SK-N-SH (cell line): ENCODE data around the gene CD101. TPM values are rescaled to one million over a fixed set of nuclear protein-coding genes. Genes with fewer than 3 reads are reported as not detected.
A peak's percentile ranks its signal among the peaks of the same experiment; 100 is the strongest.

Experiments
- CTCF ChIA-PET: fragments of 300-600, 350-600 bp; formaldehyde crosslinking; extraction: SDS; loops from one replicate; lab custom pipeline; 2021; lab: Yijun Ruan, JAX
- POLR2A ChIA-PET: fragments of 350-600 bp; sonication (Branson Sonifier 250); formaldehyde crosslinking; extraction: SDS; loops from one replicate; lab custom pipeline; 2020; ENCODE audit warnings: antibody characterized with exemption, inconsistent platforms; lab: Yijun Ruan, JAX
- DNase-seq: peaks from one replicate; pipeline ENCODE4 v3.0.0; 2012
- H2AFZ ChIP-seq: fragments of 200-600 bp; sonication (generic); 2 replicates; pipeline ENCODE4 v1.8.1; 2016; ENCODE audit warnings: antibody characterized with exemption, mild to moderate bottlenecking, low read depth
- H3F3A ChIP-seq: fragments of 200-600 bp; sonication (generic); replicated peaks from 2 replicates; pipeline ENCODE3; 2016; ENCODE audit warnings: antibody characterized with exemption, mild to moderate bottlenecking; ENCODE audit not compliant: insufficient read depth
- H3K27ac ChIP-seq, 2 experiments: fragments of 200-500 bp in 1 of 2; fragments of 200-600 bp in 1 of 2; sonication (Bioruptor generic) in 1 of 2; sonication (generic), shearing (Covaris generic) in 1 of 2; 2 replicates each; pipeline versions ENCODE4 v1.5.1 to v1.6.1; 2014 to 2016; ENCODE audit warnings: low read depth in 2 of 2, inconsistent platforms in 1 of 2, low read length in 1 of 2, mild to moderate bottlenecking in 1 of 2, mixed read lengths in 1 of 2
- H3K27me3 ChIP-seq: fragments of 200-600 bp; sonication (generic), shearing (Covaris generic); 2 replicates; pipeline ENCODE4 v1.6.1; 2016; ENCODE audit warnings: mixed run types; ENCODE audit not compliant: insufficient read depth
- H3K36me3 ChIP-seq, 2 experiments: fragments of 200-500 bp in 1 of 2; fragments of 200-600 bp in 1 of 2; sonication (Bioruptor generic) in 1 of 2; sonication (generic) in 1 of 2; replicated peaks in 1 of 2; 2 replicates each; pipeline versions ENCODE3 to v1.5.1; 2014 to 2016; ENCODE audit warnings: low read length in 1 of 2, mild to moderate bottlenecking in 1 of 2; ENCODE audit not compliant: insufficient read depth in 2 of 2, control insufficient read depth in 1 of 2
- H3K4me1 ChIP-seq, 2 experiments: fragments of 200-500 bp in 1 of 2; fragments of 200-600 bp in 1 of 2; sonication (Bioruptor generic) in 1 of 2; sonication (generic), shearing (Covaris generic) in 1 of 2; 2 replicates each; pipeline versions ENCODE4 v1.5.1 to v1.6.1; 2014 to 2016; ENCODE audit warnings: low read depth in 1 of 2, low read length in 1 of 2, mixed run types in 1 of 2; ENCODE audit not compliant: insufficient read depth in 2 of 2, control insufficient read depth in 1 of 2
- H3K4me2 ChIP-seq: fragments of 200-600 bp; sonication (generic), shearing (Covaris generic); 2 replicates; pipeline ENCODE4 v1.6.1; 2017; ENCODE audit warnings: mixed run types
- H3K4me3 ChIP-seq, 2 experiments: fragments of 200-500 bp in 1 of 2; fragments of 200-600 bp in 1 of 2; sonication (Bioruptor generic) in 1 of 2; sonication (generic), shearing (Covaris generic) in 1 of 2; 2 replicates each; pipeline versions ENCODE4 v1.5.1 to v1.8.1; 2014 to 2016; ENCODE audit warnings: low read depth in 2 of 2, inconsistent platforms in 1 of 2, low read length in 1 of 2, mild to moderate bottlenecking in 1 of 2, mixed read lengths in 1 of 2, moderate library complexity in 1 of 2
- H3K79me2 ChIP-seq: fragments of 200-600 bp; sonication (generic); 2 replicates; pipeline ENCODE4 v1.8.1; 2017; ENCODE audit warnings: mild to moderate bottlenecking; ENCODE audit not compliant: insufficient read depth
- H3K9ac ChIP-seq: fragments of 200-600 bp; sonication (generic); 2 replicates; pipeline ENCODE4 v1.6.1; 2017; ENCODE audit warnings: mixed run types
- H3K9me2 ChIP-seq: fragments of 200-600 bp; sonication (generic); 2 replicates; pipeline ENCODE4 v1.6.1; 2017; ENCODE audit warnings: mixed run types
- H3K9me3 ChIP-seq: fragments of 200-600 bp; sonication (generic); 2 replicates; pipeline ENCODE4 v1.6.1; 2017; ENCODE audit warnings: mixed run types, mild to moderate bottlenecking, moderate library complexity
- H4K20me1 ChIP-seq: fragments of 200-600 bp; sonication (generic); 2 replicates; pipeline ENCODE4 v1.6.1; 2017; ENCODE audit warnings: mild to moderate bottlenecking, mixed run types; ENCODE audit not compliant: insufficient read depth
- CHD2 ChIP-seq: fragments of 150-350 bp; IDR thresholded peaks from 2 replicates; pipeline ENCODE4 v1.6.1; 2018; ENCODE audit warnings: low read length; ENCODE audit not compliant: partially characterized antibody
- ELF1 ChIP-seq: IDR thresholded peaks from 2 replicates; pipeline ENCODE4 v1.4.0; 2012
- FOSL2 ChIP-seq: IDR thresholded peaks from 2 replicates; pipeline ENCODE4 v1.4.0; 2012; ENCODE audit warnings: low read depth, mild to moderate bottlenecking, moderate library complexity, borderline replicate concordance
- FOXM1 ChIP-seq: IDR thresholded peaks from 2 replicates; pipeline ENCODE4 v1.4.0; 2012; ENCODE audit warnings: low read depth, mild to moderate bottlenecking
- RCOR1 ChIP-seq: fragments of 150-350 bp; IDR thresholded peaks from 2 replicates; pipeline ENCODE4 v1.6.1; 2017; ENCODE audit warnings: antibody characterized with exemption, low read length
- RFX5 ChIP-seq: IDR thresholded peaks from 2 replicates; pipeline ENCODE4 v1.6.1; 2012; ENCODE audit warnings: mild to moderate bottlenecking, improper control_type of control experiment, low read length
- RXRA ChIP-seq: IDR thresholded peaks from 2 replicates; pipeline ENCODE4 v1.4.0; 2012; ENCODE audit warnings: low read depth, mild to moderate bottlenecking, borderline replicate concordance
- WGBS: methylation state at CpG from one replicate; pipeline ENCODE4 v1.1.6; 2017; ENCODE audit warnings: low lambda C conversion rate; 5-methylcytosine and 5-hydroxymethylcytosine counted together
- polyA plus RNA-seq, 3 experiments: library from polyadenylated mRNA; depleted of rRNA; stranded (reverse); fragments of >200 nt; gene quantifications; 2 replicates each; pipeline ENCODE4 v1.2.3, GENCODE V29; 2012
- TF ChIP-seq, protein P1 (sequence below): fragments of 200-600 bp; sonication (generic); IDR thresholded peaks from 2 replicates; pipeline ENCODE4 v1.6.1; 2017; ENCODE audit warnings: antibody characterized with exemption, mild to moderate bottlenecking, moderate library complexity
- TF ChIP-seq, protein P2 (sequence below): fragments of 150-350 bp; IDR thresholded peaks from 2 replicates; pipeline ENCODE4 v1.6.1; 2017; ENCODE audit warnings: antibody characterized with exemption, low read length, low read depth, borderline replicate concordance
- TF ChIP-seq, protein P3 (sequence below): fragments of 150-350 bp; IDR thresholded peaks from 2 replicates; pipeline ENCODE4 v1.6.1; 2016; ENCODE audit warnings: mild to moderate bottlenecking, low read depth, low read length
- TF ChIP-seq, protein P4 (sequence below): IDR thresholded peaks from 2 replicates; pipeline ENCODE4 v1.6.1; 2012; ENCODE audit warnings: mild to moderate bottlenecking, low read depth, low read length, moderate library complexity

CD101 gene
- polyA plus RNA-seq, 1 of the 3 experiments (the other 2 are of a cell fraction): 0.16 TPM

DNA sequence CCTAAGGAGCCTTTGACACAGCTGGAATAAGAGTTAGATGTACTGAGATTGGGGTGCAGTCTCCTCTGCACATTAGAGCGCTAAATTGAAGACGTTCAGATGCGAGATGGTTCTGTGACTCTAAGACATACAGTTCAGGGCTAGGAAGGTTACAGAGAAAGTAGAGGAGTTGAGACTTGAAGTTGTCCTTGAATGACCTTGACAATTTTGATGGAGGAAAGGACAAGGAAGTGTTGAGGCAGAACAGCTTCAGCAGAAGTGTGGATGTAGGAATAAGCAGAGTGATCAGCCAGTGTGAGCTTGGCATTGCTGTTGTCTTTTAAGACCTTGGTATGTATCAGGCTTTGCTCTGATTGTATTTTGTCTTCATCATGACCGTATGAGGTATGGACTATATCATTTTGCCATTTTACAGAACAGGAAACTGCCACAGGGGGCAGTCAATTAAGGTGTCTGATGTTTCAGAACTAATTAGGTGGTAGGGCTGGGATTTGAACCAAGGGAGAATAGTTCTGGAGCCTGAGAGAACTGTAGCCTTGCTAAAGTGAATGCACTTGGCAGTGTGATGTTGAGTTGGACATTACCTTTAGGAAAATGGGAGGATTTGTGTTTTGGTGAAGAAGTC is 67.8 kb downstream of the CD101 start (continued):
- TF ChIP-seq, protein P1, sequence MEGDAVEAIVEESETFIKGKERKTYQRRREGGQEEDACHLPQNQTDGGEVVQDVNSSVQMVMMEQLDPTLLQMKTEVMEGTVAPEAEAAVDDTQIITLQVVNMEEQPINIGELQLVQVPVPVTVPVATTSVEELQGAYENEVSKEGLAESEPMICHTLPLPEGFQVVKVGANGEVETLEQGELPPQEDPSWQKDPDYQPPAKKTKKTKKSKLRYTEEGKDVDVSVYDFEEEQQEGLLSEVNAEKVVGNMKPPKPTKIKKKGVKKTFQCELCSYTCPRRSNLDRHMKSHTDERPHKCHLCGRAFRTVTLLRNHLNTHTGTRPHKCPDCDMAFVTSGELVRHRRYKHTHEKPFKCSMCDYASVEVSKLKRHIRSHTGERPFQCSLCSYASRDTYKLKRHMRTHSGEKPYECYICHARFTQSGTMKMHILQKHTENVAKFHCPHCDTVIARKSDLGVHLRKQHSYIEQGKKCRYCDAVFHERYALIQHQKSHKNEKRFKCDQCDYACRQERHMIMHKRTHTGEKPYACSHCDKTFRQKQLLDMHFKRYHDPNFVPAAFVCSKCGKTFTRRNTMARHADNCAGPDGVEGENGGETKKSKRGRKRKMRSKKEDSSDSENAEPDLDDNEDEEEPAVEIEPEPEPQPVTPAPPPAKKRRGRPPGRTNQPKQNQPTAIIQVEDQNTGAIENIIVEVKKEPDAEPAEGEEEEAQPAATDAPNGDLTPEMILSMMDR: no peak
- TF ChIP-seq, protein P2, sequence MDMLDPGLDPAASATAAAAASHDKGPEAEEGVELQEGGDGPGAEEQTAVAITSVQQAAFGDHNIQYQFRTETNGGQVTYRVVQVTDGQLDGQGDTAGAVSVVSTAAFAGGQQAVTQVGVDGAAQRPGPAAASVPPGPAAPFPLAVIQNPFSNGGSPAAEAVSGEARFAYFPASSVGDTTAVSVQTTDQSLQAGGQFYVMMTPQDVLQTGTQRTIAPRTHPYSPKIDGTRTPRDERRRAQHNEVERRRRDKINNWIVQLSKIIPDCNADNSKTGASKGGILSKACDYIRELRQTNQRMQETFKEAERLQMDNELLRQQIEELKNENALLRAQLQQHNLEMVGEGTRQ: no peak

DNA sequence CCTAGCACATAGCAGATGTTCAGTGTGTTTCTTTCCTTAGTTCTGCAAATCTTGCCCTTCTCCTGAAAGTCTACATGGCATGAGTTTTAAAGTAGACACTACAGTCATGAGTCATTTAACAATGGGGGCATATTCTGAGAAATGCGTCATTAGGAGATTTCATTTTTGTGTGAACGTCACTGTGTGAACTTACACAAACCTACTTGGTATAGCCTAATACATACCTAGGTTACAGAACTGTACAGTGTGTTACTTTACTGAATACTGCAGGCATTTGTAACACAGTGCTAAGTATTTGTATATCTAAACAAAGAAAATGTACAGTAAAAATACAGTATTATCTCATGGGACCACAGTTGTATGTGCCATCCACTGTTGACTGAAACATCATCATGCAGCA is 68.6 kb downstream of the CD101 start:
- no peaks in the 10 kb centered on the region for H3K4me1 ChIP-seq
- CTCF ChIA-PET: interaction anchor here (8.4 to 8.8 kb wide), 2 partner anchors 59 to 215 kb away, joined by 78 to 128 read pairs; no protein-coding TSS in a partner anchor
- 74% methylated on average over 2 of the region's 2 CpGs for WGBS
- POLR2A ChIA-PET: no interaction called here
- peaks cover 11 to 26% of the 10 kb centered on the region in 2 experiments for H3K36me3 ChIP-seq
- no peak overlapping the region for H3K27ac ChIP-seq
- H3K9ac ChIP-seq: no peak overlapping the region
- no peak for DNase-seq
- H3F3A ChIP-seq: no peaks in the 10 kb centered on the region
- H3K79me2 ChIP-seq: no peaks in the 10 kb centered on the region
- H3K9me3 ChIP-seq: no peaks in the 10 kb centered on the region
- no peaks in the 10 kb centered on the region for H3K27me3 ChIP-seq
- no peak overlapping the region for H3K4me2 ChIP-seq
- H4K20me1 ChIP-seq: no peaks in the 10 kb centered on the region
- H3K4me3 ChIP-seq: no peak overlapping the region
- H3K9me2 ChIP-seq: no peaks in the 10 kb centered on the region
- TF ChIP-seq FOSL2: no peak
- no peak for TF ChIP-seq ELF1
- no peak for TF ChIP-seq RFX5
- H2AFZ ChIP-seq: no peak overlapping the region

DNA sequence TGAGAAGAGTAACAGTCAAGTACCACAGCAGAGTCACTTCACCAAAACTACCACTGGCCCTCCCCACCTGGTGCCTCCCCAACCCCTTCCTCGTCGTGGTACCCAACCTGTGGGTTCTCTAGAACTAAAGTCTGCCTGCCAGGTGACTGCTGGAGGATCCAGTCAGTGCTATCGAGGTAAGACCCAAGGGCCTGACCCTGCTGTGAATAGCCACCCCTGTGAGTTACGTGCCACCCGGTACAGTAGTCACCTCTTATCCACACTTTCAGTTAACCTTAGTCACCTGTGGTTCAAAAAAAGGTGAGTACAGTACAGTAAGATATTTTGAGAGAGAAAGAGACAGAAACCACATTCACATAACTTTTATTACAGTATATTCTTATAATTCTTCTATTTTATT is 75.1 kb downstream of the CD101 start:
- Histone ChIP-seq H3K4me1 (0 out of 4 replicates have a peak, but pooled peaks cover 0 to 6% of the 10 kb centered on the region in 2 experiments), H3K4me2 (no peak overlapping the region), H3K4me3 (no peak overlapping the region), H3K27me3 (no peaks in the 10 kb centered on the region), H3K79me2 (no peaks in the 10 kb centered on the region), H2AFZ (no peak overlapping the region), H3K36me3 (peaks cover 42 to 75% of the 10 kb centered on the region in 2 experiments), H3K9ac (no peak overlapping the region), H3K9me3 (no peaks in the 10 kb centered on the region), H4K20me1 (no peaks in the 10 kb centered on the region), H3K27ac (peak overlapping the region in 1 of 2 experiments; percentile 66; a peak in 2 of 4 replicates), H3F3A (peaks cover 11% of the 10 kb centered on the region), H3K9me2 (no peaks in the 10 kb centered on the region)
- CTCF ChIA-PET: interaction anchor here (1.2 to 1.4 kb wide), 2 partner anchors 9 to 17 kb away, joined by 3 to 5 read pairs; partner anchors contain the start of gene TTF2
- no peak for DNase-seq
- POLR2A ChIA-PET: no interaction called here
- TF ChIP-seq FOXM1 (no peak), CHD2 (no peak), RXRA (no peak), FOSL2 (no peak), RCOR1 (no peak)
- TF ChIP-seq, protein P3, sequence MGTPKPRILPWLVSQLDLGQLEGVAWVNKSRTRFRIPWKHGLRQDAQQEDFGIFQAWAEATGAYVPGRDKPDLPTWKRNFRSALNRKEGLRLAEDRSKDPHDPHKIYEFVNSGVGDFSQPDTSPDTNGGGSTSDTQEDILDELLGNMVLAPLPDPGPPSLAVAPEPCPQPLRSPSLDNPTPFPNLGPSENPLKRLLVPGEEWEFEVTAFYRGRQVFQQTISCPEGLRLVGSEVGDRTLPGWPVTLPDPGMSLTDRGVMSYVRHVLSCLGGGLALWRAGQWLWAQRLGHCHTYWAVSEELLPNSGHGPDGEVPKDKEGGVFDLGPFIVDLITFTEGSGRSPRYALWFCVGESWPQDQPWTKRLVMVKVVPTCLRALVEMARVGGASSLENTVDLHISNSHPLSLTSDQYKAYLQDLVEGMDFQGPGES: no peak
- TF ChIP-seq, protein P4, sequence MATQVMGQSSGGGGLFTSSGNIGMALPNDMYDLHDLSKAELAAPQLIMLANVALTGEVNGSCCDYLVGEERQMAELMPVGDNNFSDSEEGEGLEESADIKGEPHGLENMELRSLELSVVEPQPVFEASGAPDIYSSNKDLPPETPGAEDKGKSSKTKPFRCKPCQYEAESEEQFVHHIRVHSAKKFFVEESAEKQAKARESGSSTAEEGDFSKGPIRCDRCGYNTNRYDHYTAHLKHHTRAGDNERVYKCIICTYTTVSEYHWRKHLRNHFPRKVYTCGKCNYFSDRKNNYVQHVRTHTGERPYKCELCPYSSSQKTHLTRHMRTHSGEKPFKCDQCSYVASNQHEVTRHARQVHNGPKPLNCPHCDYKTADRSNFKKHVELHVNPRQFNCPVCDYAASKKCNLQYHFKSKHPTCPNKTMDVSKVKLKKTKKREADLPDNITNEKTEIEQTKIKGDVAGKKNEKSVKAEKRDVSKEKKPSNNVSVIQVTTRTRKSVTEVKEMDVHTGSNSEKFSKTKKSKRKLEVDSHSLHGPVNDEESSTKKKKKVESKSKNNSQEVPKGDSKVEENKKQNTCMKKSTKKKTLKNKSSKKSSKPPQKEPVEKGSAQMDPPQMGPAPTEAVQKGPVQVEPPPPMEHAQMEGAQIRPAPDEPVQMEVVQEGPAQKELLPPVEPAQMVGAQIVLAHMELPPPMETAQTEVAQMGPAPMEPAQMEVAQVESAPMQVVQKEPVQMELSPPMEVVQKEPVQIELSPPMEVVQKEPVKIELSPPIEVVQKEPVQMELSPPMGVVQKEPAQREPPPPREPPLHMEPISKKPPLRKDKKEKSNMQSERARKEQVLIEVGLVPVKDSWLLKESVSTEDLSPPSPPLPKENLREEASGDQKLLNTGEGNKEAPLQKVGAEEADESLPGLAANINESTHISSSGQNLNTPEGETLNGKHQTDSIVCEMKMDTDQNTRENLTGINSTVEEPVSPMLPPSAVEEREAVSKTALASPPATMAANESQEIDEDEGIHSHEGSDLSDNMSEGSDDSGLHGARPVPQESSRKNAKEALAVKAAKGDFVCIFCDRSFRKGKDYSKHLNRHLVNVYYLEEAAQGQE: no peak
- 99% methylated on average over 5 of the region's 5 CpGs for whole genome bisulfite sequencing
